ENCODE measurements around the gene NDE1.

DNA sequence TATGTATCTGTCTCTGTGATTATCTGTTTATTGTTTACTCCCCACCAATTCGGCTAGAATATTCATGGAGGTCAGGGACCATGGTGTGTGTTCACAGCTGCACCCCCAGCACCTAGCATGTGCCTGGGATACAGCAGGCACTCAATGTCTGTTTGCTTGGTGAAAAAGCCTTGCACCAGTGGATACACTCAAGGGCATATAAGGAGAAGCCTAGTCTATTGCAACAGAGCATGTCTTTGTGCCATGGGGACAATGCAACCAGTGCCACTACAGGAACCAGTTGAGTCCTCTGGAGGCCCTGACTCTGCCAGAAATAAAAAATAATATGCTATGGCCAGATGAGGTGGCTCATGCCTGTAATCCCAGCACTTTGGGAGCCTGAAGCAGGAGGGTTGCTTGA is 93.6 kb downstream of the NDE1 start:
- TF ChIP-seq, protein P1, sequence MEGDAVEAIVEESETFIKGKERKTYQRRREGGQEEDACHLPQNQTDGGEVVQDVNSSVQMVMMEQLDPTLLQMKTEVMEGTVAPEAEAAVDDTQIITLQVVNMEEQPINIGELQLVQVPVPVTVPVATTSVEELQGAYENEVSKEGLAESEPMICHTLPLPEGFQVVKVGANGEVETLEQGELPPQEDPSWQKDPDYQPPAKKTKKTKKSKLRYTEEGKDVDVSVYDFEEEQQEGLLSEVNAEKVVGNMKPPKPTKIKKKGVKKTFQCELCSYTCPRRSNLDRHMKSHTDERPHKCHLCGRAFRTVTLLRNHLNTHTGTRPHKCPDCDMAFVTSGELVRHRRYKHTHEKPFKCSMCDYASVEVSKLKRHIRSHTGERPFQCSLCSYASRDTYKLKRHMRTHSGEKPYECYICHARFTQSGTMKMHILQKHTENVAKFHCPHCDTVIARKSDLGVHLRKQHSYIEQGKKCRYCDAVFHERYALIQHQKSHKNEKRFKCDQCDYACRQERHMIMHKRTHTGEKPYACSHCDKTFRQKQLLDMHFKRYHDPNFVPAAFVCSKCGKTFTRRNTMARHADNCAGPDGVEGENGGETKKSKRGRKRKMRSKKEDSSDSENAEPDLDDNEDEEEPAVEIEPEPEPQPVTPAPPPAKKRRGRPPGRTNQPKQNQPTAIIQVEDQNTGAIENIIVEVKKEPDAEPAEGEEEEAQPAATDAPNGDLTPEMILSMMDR (IDR thresholded peaks at IDR 0.05; ENCODE audit: low read length), result no peak
- no peak for TF ChIP-seq EZH2 (optimal IDR thresholded peaks at IDR 0.05; ENCODE audit: low read depth, low read length)
- TF ChIP-seq EZH2phosphoT487 (IDR thresholded peaks at IDR 0.05; ENCODE audit: low read length), result no peak
